ENCODE data around the gene PRKAG1.

Gene PRKAG1

GRCh38 chr12:48980389-48980952 is 38.1 kb downstream of the PRKAG1 start:
- no peak for DNase-seq

DNA sequence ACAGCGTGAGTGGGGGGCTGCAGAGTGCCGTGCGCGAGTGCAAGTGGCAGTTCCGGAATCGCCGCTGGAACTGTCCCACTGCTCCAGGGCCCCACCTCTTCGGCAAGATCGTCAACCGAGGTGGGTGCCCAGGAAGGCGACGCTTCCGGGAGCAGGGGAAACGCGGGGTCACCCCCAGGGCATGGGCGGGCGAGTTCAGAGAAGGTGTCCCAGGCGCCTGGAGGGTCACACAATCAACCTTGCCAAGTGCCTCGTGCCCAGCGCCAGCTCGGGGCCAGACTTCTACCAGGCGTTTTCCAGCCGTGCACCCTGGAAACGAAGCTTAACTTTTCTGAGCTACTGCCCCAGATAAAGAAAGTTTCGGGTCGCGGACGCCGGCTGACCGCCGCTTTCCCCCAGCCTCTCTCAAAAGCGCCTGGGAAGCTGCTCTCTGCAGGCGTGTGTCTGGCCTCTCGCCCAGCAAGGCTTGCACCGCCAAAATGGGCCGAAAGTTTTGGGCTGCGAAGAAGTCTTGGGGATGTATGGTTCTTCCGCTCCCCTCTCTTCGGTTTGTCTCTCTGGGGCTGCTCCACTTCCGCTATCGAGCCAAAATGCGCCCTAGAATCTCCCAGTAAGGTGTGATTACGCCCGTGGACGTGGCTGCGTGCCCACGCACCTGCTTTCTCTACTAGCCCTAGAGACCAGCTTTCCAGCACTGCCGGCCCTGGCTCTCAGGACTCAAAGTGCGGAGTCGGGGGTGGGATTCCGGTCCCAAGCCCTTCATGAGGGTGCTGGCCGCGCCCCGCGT is 38.8 kb downstream of the PRKAG1 start:
- DNase-seq, result no peak

DNA sequence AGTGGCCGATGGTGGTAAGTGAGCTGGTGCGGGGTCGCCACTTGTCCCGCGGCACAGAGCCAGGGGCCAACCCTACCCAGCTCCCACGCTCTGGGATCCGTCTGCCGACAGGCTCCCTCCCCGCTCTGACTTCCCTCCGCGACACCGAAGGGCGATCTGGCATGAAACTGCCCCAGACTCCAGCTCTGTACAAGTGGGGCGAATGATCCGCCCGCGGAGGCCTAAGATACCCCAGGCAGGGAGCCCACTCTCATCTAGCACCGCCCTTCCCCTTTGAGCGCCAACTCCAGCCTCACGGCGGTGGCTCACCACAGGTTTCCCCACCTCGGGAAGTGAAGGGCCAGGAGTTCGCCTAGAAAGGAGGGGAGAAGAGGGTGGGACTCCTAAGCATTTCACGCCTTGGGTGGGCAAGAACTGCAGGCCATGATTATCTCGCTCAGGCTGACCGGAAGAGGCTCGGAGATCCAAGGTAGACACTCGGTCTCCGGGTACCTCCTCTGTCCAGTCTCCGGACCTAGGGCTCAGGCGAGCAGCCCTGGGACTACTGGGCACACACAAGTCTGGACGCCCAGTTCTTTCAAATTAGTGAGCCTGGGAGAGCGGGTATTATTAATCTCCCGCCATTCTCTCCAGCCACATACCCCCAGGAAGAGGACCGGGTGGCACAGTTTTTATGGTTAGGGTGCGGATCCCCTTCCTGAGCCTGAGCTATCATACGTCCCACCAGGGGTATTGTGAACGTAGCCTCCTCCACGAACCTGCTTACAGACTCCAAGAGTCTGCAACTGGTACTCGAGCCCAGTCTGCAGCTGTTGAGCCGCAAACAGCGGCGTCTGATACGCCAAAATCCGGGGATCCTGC is 39.6 kb downstream of the PRKAG1 start:
- no peak for DNase-seq

- DNase-seq, result no peak
These were observed 40.3 kb downstream of the PRKAG1 start, which contains the start of gene WNT1 for GRCh38 chr12:48978291-48978740. WNT1 (plus strand) TSS chr12:48978322; CDS start chr12:48978651, 329 bp downstream.

GRCh38 chr12:48977290-48978281 is 41.0 kb downstream of the PRKAG1 start:
- DNase-seq, result no peak

GRCh38 chr12:48973941-48974673 is 44.5 kb downstream of the PRKAG1 start:
- DNase-seq, result no peak

DNA sequence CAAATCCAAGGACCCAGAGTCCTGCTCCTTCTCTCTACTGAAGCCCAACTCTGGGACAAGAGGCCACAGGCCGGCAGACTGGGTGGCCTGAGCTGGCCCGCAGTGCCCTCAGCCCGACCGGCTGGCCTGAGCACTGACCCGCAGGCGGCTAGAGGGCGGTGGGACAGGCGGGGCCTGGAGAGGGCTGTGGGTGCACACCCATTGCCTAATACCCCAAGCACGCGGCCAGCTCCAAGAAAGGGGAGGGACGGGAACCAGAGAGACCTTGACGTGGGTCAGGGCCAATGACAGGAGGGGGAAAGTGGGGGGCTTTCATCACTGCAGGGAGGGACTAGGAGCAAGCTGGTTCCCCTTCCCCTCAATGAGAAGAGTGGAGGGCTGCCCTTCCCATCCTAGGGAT is 45.0 kb downstream of the PRKAG1 start:
- no peak for DNase-seq

DNA sequence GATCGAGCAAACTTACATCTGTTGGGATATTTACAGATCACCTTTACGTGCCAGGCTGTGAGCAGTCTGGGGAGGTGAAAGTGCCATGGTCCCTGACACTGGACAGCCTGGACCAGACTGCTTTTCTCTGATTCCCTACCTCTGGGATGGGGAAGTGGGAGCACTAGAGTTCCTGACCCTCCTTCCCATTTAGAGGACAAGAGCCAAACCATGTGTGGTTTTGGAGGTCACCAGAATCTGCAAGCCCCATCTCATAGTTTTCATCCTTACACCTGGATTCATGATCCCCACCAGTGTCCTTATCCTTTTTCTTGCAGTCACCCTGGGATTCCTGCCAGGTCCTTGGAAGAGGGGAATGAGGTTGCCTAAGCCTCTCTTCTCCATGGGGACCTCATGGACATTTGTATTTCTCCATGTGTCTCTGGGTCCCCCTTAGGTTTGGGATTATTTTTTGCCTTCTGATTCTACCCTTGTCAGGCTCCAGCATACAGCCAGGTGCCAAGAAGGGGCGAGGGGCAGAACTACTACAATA is 45.6 kb downstream of the PRKAG1 start:
- DNase-seq, result no peak

DNA sequence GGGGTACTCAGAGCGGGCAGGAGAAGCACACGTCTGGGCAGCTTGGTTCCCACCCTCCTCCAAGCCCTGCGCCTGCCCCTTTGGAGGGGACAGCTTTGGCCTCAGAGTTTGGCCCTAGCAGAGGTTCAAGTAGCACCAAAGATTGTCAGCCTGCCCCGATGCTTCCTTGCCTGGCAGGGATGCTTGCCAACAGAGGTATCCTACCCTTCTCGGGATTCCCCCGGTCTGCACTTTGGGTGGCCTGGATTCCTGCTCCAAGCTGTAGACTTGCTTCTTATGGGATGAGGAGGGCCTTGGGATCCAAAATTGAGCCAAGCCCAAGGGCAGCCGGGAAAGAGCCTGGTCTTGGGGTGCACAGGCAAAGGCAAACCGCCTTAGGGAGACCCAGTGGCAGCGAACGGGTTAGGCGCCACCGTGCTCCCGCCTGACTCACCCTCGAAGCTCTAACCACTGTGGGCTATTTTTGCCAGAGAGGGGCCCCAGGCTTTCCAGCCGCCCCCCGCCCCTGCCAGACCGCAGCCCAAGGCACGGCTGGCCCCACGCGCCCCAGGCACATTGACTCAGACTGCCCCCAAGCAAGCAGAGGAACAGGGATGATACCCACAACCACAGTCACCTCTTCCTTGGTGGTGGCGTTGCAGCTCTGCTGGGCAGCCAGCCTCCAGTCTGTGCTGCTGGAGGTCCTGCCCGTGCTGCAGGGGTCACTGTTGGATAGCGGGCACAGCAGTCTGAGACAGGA is 46.2 kb downstream of the PRKAG1 start:
- DNase-seq, result no peak

GRCh38 chr12:48970702-48971334 is 47.8 kb downstream of the PRKAG1 start:
- DNase-seq, result no peak

DNA sequence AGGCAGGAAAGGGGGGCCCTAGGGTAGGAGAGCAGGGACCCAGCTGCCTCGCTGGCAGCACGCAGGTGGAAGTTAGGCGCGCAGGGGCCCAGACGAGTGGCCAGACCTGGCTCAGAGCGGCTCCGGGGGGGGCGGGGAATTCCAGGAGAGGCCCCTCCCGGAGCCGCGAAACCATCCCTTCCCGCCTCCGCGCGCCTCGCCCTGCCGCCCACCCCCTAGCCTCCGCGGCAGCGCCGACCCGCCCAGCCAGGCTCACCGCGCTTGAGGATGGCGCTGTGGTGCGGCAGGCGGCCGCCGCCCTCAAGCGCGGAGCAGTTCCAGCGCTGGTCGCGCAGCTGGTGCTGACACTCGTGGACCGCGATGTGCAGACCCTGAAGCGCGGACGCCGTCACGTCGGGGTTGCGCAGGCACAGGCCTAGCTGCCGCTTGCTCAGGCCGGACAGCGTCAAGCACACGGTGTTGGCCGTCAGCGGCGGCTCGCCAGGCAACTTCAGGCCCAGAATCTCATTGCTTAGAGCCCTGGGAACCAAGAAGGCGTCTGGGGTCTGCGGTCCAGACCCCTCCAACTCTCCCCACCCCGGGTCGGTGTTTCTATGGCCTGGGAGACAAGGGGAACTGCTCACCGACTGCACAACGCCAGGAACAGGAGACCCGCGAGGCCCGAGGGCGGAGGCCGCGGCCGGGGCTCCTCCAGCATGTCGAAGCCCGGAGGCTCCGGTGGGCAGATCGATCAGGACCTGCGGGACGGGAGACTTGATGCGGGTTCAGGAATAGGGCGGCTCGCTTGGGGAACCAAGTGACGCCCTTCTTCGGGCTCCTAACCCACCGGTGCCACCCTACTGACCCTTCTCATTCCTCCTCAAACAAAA is 48.5 kb downstream of the PRKAG1 start:
- no peak for DNase-seq

DNA sequence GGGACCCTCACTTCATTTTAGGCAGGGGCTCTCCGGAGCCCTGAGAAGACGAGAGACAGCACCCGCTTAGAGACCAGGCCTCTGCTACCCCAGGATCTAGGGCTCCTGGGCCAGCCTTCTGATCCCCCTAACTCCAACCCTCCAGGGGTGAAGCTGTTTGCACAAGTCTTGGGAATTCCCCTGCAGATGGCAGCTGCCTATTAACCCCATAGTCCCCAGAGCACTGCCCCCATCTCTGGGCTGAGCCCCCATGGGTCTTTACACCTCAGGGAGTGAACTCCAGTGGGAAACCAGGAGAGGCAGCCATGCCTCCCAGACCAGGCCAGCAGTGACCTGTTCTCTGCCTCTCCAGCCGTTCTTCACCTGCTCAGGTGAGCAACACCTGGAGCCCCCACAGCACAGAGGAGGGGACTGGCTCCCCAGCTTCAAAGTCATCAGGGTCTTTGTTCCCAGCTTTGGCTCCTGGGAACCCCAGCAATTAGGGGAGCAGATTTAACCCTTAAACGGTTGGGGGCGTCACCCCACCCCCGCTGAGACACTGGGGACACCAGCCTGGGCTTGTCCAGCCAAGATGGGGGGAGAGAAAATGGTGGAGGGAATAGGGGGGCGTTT is 49.3 kb downstream of the PRKAG1 start:
- no peak for DNase-seq

GRCh38 chr12:48968467-48968866 is 50.1 kb downstream of the PRKAG1 start:
- no peak for DNase-seq

DNA sequence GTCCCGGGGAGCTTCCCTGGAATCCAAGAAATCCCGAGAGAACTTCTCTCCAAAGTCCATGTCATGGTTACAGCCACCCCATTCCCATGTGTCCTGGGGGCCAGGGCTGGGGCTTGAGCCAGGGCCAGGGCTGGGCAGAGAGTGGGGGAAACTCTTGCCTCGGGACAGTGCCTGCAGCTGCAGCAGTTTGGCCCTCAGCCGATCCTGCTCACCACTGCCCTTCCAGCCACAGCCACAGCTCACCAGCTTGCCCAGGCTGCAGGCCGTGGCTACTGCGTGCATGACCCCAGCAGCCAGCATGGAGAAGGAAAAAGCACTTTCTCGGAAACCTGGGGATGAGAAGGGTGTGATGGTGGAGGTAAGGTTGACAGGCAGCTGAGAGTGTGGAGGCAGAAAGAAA is 50.6 kb downstream of the PRKAG1 start:
- no peak for DNase-seq

- no peak for DNase-seq
These were observed 52.2 kb downstream of the PRKAG1 start for GRCh38 chr12:48966177-48966895.

DNA sequence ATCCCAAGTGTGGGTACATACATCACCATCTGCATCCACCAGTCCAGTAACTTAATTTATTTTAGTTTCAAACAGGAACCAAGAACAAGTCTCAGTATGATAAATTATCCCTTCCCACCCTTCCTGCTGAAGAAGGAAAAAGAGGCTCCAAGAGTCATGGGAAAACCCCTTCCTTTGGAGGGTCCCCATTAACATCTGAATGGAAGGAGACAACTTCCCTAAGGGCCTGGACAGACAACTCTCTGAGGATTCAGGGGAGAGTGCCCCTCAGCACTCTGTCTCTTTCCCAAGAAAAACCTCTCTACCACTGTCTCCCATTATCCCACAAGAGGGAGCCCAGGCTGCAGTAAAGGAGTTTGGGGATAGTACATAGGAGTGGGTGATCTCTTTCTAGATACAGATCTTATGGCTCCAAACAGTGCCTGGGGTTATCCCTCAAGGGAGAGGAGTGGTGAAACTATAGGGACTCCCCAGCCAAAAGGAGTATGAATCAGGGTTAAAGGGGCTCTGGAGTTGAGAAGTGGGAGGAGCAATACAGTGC is 53.2 kb downstream of the PRKAG1 start:
- DNase-seq, result no peak

- DNase-seq, result no peak
These were observed 56.8 kb downstream of the PRKAG1 start for GRCh38 chr12:48961801-48962200.

GRCh38 chr12:48961331-48961730 is 57.2 kb downstream of the PRKAG1 start:
- DNase-seq, result no peak

Data from NCI-H345 (cell line).